Adipocyte (in vitro differentiated cells): Measurements from ENCODE around the gene SLIT1.

Experiments
- DNase-seq: peaks from one replicate; pipeline ENCODE4 v3.0.0-alpha.2; 2015; ENCODE audit warnings: low read depth
- H3K27me3 ChIP-seq: replicated peaks from 2 replicates; pipeline ENCODE4 v1.7.0; 2013; ENCODE audit warnings: mild to moderate bottlenecking, low read length, moderate library complexity; ENCODE audit not compliant: control insufficient read depth, insufficient read depth
- H3K36me3 ChIP-seq: 2 replicates; pipeline ENCODE4 v1.7.0; 2013; ENCODE audit warnings: low read length, mild to moderate bottlenecking, moderate library complexity; ENCODE audit not compliant: control insufficient read depth, insufficient read depth, severe bottlenecking
- H3K4me1 ChIP-seq: 2 replicates; pipeline ENCODE4 v1.7.0; 2013; ENCODE audit warnings: mild to moderate bottlenecking, low read length, moderate library complexity; ENCODE audit not compliant: control insufficient read depth, insufficient read depth
- H3K4me3 ChIP-seq: 2 replicates; pipeline ENCODE4 v1.7.0; 2013; ENCODE audit warnings: mild to moderate bottlenecking, low read length, moderate library complexity
- H3K9ac ChIP-seq: 2 replicates; pipeline ENCODE4 v1.7.0; 2013; ENCODE audit warnings: mild to moderate bottlenecking, low read length, moderate library complexity
- H3K9me3 ChIP-seq: 2 replicates; pipeline ENCODE4 v1.7.0; 2013; ENCODE audit warnings: mild to moderate bottlenecking, low read length, moderate library complexity; ENCODE audit not compliant: control insufficient read depth

Gene SLIT1

GRCh38 chr10:97023401-97024167, 162.2 kb downstream of the SLIT1 start:
- Histone ChIP-seq H3K4me1 (peaks cover 26% of the 10 kb centered on the region), H3K36me3 (no peaks in the 10 kb centered on the region), H3K9ac (peak overlapping the region; percentile 71), H3K4me3 (peak overlapping the region; percentile 70), H3K27me3 (no peaks in the 10 kb centered on the region), H3K9me3 (peaks cover 4% of the 10 kb centered on the region)
- DNase-seq: no peak

- no peaks in the 10 kb centered on the region for H3K9me3 ChIP-seq
- no peaks in the 10 kb centered on the region for H3K27me3 ChIP-seq
- H3K36me3 ChIP-seq: no peaks in the 10 kb centered on the region
- DNase-seq: no peak
- no peak overlapping the region for H3K9ac ChIP-seq
- H3K4me1 ChIP-seq: peaks cover 26% of the 10 kb centered on the region
- H3K4me3 ChIP-seq: no peak overlapping the region
Observed at GRCh38 chr10:97022616-97023015, 163.1 kb downstream of the SLIT1 start.

GRCh38 chr10:97020452-97021400, 165.0 kb downstream of the SLIT1 start:
- H3K36me3 ChIP-seq: no peaks in the 10 kb centered on the region
- no peak for DNase-seq
- H3K4me1 ChIP-seq: peaks cover 26% of the 10 kb centered on the region
- H3K9me3 ChIP-seq: no peaks in the 10 kb centered on the region
- H3K9ac ChIP-seq: no peak overlapping the region
- no peak overlapping the region for H3K4me3 ChIP-seq
- H3K27me3 ChIP-seq: no peaks in the 10 kb centered on the region

- H3K4me3 ChIP-seq: no peak overlapping the region
- H3K27me3 ChIP-seq: no peaks in the 10 kb centered on the region
- H3K36me3 ChIP-seq: no peaks in the 10 kb centered on the region
- DNase-seq: no peak
- peaks cover 19% of the 10 kb centered on the region for H3K4me1 ChIP-seq
- no peaks in the 10 kb centered on the region for H3K9me3 ChIP-seq
- H3K9ac ChIP-seq: no peak overlapping the region
Observed at GRCh38 chr10:97019213-97019844, 166.4 kb downstream of the SLIT1 start.

GRCh38 chr10:97018251-97019212, 167.2 kb downstream of the SLIT1 start:
- H3K4me1 ChIP-seq: peaks cover 11% of the 10 kb centered on the region
- no peaks in the 10 kb centered on the region for H3K9me3 ChIP-seq
- no peak for DNase-seq
- no peaks in the 10 kb centered on the region for H3K27me3 ChIP-seq
- no peak overlapping the region for H3K4me3 ChIP-seq
- no peaks in the 10 kb centered on the region for H3K36me3 ChIP-seq
- H3K9ac ChIP-seq: no peak overlapping the region

- no peak for DNase-seq
- H3K36me3 ChIP-seq: no peaks in the 10 kb centered on the region
- H3K4me1 ChIP-seq: peaks cover 10% of the 10 kb centered on the region
- H3K9me3 ChIP-seq: no peaks in the 10 kb centered on the region
- H3K27me3 ChIP-seq: peaks cover 4% of the 10 kb centered on the region
- no peak overlapping the region for H3K9ac ChIP-seq
- H3K4me3 ChIP-seq: no peak overlapping the region
Observed at GRCh38 chr10:97017474-97017903, 168.3 kb downstream of the SLIT1 start.

GRCh38 chr10:97016728-97017473, 168.9 kb downstream of the SLIT1 start:
- Histone ChIP-seq H3K9me3 (no peaks in the 10 kb centered on the region), H3K4me1 (peaks cover 10% of the 10 kb centered on the region), H3K4me3 (no peak overlapping the region), H3K36me3 (no peaks in the 10 kb centered on the region), H3K27me3 (peaks cover 4% of the 10 kb centered on the region), H3K9ac (no peak overlapping the region)
- DNase-seq: no peak

- H3K9me3 ChIP-seq: no peaks in the 10 kb centered on the region
- DNase-seq: no peak
- no peak overlapping the region for H3K4me3 ChIP-seq
- peaks cover 4% of the 10 kb centered on the region for H3K27me3 ChIP-seq
- H3K9ac ChIP-seq: no peak overlapping the region
- H3K36me3 ChIP-seq: no peaks in the 10 kb centered on the region
- H3K4me1 ChIP-seq: no peaks in the 10 kb centered on the region
Observed at GRCh38 chr10:97015240-97015639, 170.5 kb downstream of the SLIT1 start.

- Histone ChIP-seq H3K9me3 (no peaks in the 10 kb centered on the region), H3K9ac (no peak overlapping the region), H3K36me3 (no peaks in the 10 kb centered on the region), H3K4me3 (no peak overlapping the region), H3K27me3 (peaks cover 4% of the 10 kb centered on the region), H3K4me1 (no peaks in the 10 kb centered on the region)
- DNase-seq: no peak
Observed at GRCh38 chr10:97013983-97014382, 171.8 kb downstream of the SLIT1 start.

- Histone ChIP-seq H3K36me3 (no peaks in the 10 kb centered on the region), H3K9me3 (no peaks in the 10 kb centered on the region), H3K4me1 (no peaks in the 10 kb centered on the region), H3K4me3 (no peak overlapping the region), H3K9ac (no peak overlapping the region), H3K27me3 (peaks cover 4% of the 10 kb centered on the region)
- DNase-seq: no peak
Observed at GRCh38 chr10:97013568-97013967, 172.2 kb downstream of the SLIT1 start.
